H1 (cell line): Measurements from ENCODE around the gene PCDHA10.
"Not testable (repeated sequence)": the region's sequence is repeated elsewhere in the genome, so short reads cannot be mapped to it uniquely, and the experiment has no call there.

Source experiments
- ATF2 ChIP-seq: IDR thresholded peaks from 2 replicates; pipeline ENCODE4 v1.6.1; 2012; ENCODE audit warnings: low read length, inconsistent platforms
- CBX8 ChIP-seq: fragments of 300-800, 300-1000 bp; sonication (generic); IDR thresholded peaks from 2 replicates; pipeline ENCODE4 v1.7.1; 2016; ENCODE audit warnings: low read depth, low read length, borderline replicate concordance
- CTCF ChIP-seq, 3 experiments: IDR thresholded peaks; 1 replicate in 2 of 3; 2 replicates in 1 of 3; pipeline versions ENCODE4 v1.5.1 to v1.6.1; 2011; ENCODE audit warnings: low read length in 3 of 3, mild to moderate bottlenecking in 3 of 3, inconsistent platforms in 2 of 3, low read depth in 1 of 3, moderate library complexity in 1 of 3; ENCODE audit not compliant: insufficient read depth in 1 of 3; ENCODE audit errors: control extremely low read depth in 1 of 3
- EGR1 ChIP-seq: IDR thresholded peaks from 2 replicates; pipeline ENCODE4 v1.6.1; 2011; ENCODE audit warnings: low read depth, low read length, borderline replicate concordance
- HDAC6 ChIP-seq: IDR thresholded peaks from one replicate; pipeline ENCODE4 v1.7.1; 2012; ENCODE audit warnings: low read depth, mild to moderate bottlenecking, inconsistent platforms, low read length, moderate library complexity
- POLR2A ChIP-seq, 2 experiments: IDR thresholded peaks; 1 replicate in 1 of 2; 2 replicates in 1 of 2; pipeline ENCODE4 v1.6.1; 2011; ENCODE audit warnings: low read depth in 2 of 2, low read length in 2 of 2, mild to moderate bottlenecking in 2 of 2; ENCODE audit errors: control extremely low read depth in 1 of 2
- SIN3A ChIP-seq, 2 experiments: IDR thresholded peaks in 1 of 2; conservative IDR thresholded peaks in 1 of 2; 2 replicates each; pipeline ENCODE4 v1.6.1; 2011 to 2012; ENCODE audit warnings: low read length in 2 of 2, improper control_type of control experiment in 1 of 2, low read depth in 1 of 2, mild to moderate bottlenecking in 1 of 2
- SP1 ChIP-seq: IDR thresholded peaks from 2 replicates; pipeline ENCODE4 v1.6.1; 2011; ENCODE audit warnings: low read depth, low read length
- SP2 ChIP-seq: IDR thresholded peaks from 2 replicates; pipeline ENCODE4 v1.6.1; 2012; ENCODE audit warnings: mild to moderate bottlenecking, low read length, inconsistent platforms
- SUZ12 ChIP-seq: fragments of 200-600 bp; sonication (generic); IDR thresholded peaks from 2 replicates; pipeline ENCODE4 v1.6.1; 2012; ENCODE audit warnings: mild to moderate bottlenecking, inconsistent platforms, low read length, moderate library complexity, mixed read lengths
- TBP ChIP-seq: IDR thresholded peaks from 2 replicates; pipeline ENCODE4 v1.6.1; 2011; ENCODE audit warnings: low read depth, low read length, improper control_type of control experiment
- YY1 ChIP-seq: IDR thresholded peaks from 2 replicates; pipeline ENCODE4 v1.6.1; 2011; ENCODE audit warnings: low read depth, mild to moderate bottlenecking, low read length

GRCh38 chr5:140849831-140850634, 5.7 kb upstream of the PCDHA10 start:
- TF ChIP-seq EGR1; ATF2; YY1; CTCF (IDR thresholded peaks at IDR 0.05; ENCODE audit: control extremely low read depth in 1 of 3, insufficient read depth in 1 of 3, low read depth in 1 of 3, low read length in 3 of 3); SIN3A (conservative IDR thresholded peaks at IDR 0.05 in 1 of 2, IDR thresholded peaks at IDR 0.05 in 1 of 2; ENCODE audit: low read depth in 1 of 2, low read length in 2 of 2); SP1; HDAC6; TBP; CBX8; SUZ12; SP2; POLR2A (IDR thresholded peaks at IDR 0.05; ENCODE audit: control extremely low read depth in 1 of 2, low read depth in 2 of 2, low read length in 2 of 2): not testable (repeated sequence)
